H1 (cell line): Measurements from ENCODE around the gene LIMA1. TPM values are rescaled to one million over a fixed set of nuclear protein-coding genes. Genes with fewer than 3 reads are reported as not detected.
A peak's percentile ranks its signal among the peaks of the same experiment; 100 is the strongest.

Experiments used
- FOSL1 ChIP-seq: IDR thresholded peaks from 2 replicates; pipeline ENCODE4 v1.6.1; 2011; ENCODE audit warnings: mild to moderate bottlenecking, low read depth, low read length, moderate library complexity; ENCODE audit not compliant: insufficient read depth
- GTF2F1 ChIP-seq: IDR thresholded peaks from 2 replicates; pipeline ENCODE4 v1.6.1; 2012; ENCODE audit warnings: low read depth, low read length, improper control_type of control experiment, borderline replicate concordance
- NANOG ChIP-seq: IDR thresholded peaks from 2 replicates; pipeline ENCODE4 v1.6.1; 2011; ENCODE audit warnings: low read length, low read depth, mild to moderate bottlenecking, inconsistent platforms; ENCODE audit not compliant: insufficient read depth, poor library complexity, severe bottlenecking
- PHF8 ChIP-seq: fragments of 200-600 bp; sonication (generic); conservative IDR thresholded peaks from 2 replicates; pipeline ENCODE4 v1.7.1; 2012; ENCODE audit warnings: low read depth, mild to moderate bottlenecking, inconsistent platforms, low read length, moderate library complexity
- SUZ12 ChIP-seq: fragments of 200-600 bp; sonication (generic); IDR thresholded peaks from 2 replicates; pipeline ENCODE4 v1.6.1; 2012; ENCODE audit warnings: mild to moderate bottlenecking, inconsistent platforms, low read length, moderate library complexity, mixed read lengths
- TAF7 ChIP-seq: optimal IDR thresholded peaks from 2 replicates; pipeline ENCODE3; 2011; ENCODE audit warnings: low read depth, mild to moderate bottlenecking, inconsistent platforms, low read length, moderate library complexity, borderline replicate concordance
- polyA plus RNA-seq, 7 experiments: library from polyadenylated mRNA; depleted of rRNA in 3 of 7; stranded (reverse) in 5 of 7; unstranded in 2 of 7; fragments of >200 nt in 5 of 7; fragments of 200-250 nt in 2 of 7; gene quantifications; 1 replicate in 5 of 7; 2 replicates in 1 of 7; 4 replicates in 1 of 7; pipeline versions ENCODE4 v1.2.1 to v1.2.3, GENCODE V29; 2011 to 2013; ENCODE audit warnings: missing spikeins in 2 of 7, mixed read lengths in 2 of 7
- total RNA-seq: library from RNA; stranded (reverse); fragmentation: NEBNext Ultra II Directional; extraction: Animal tissue kit (Norgen Biotek cat#: 25700); gene quantifications from 2 replicates; pipeline ENCODE4 v1.2.1, GENCODE V29; 2021
- TF ChIP-seq, protein P1 (sequence below), 3 experiments: IDR thresholded peaks; 1 replicate in 2 of 3; 2 replicates in 1 of 3; pipeline versions ENCODE4 v1.5.1 to v1.6.1; 2011; ENCODE audit warnings: low read length in 3 of 3, mild to moderate bottlenecking in 3 of 3, inconsistent platforms in 2 of 3, low read depth in 1 of 3, moderate library complexity in 1 of 3; ENCODE audit not compliant: insufficient read depth in 1 of 3; ENCODE audit errors: control extremely low read depth in 1 of 3
- TF ChIP-seq, protein P2 (sequence below): IDR thresholded peaks from 2 replicates; pipeline ENCODE4 v1.6.1; 2011; ENCODE audit warnings: low read length, improper control_type of control experiment

Gene LIMA1
- total and polyA plus RNA-seq, 2 of the 8 experiments (the other 6 are each of a cell fraction or from before 2014, with no cell fraction given), result 12.7 to 47.6 TPM

DNA sequence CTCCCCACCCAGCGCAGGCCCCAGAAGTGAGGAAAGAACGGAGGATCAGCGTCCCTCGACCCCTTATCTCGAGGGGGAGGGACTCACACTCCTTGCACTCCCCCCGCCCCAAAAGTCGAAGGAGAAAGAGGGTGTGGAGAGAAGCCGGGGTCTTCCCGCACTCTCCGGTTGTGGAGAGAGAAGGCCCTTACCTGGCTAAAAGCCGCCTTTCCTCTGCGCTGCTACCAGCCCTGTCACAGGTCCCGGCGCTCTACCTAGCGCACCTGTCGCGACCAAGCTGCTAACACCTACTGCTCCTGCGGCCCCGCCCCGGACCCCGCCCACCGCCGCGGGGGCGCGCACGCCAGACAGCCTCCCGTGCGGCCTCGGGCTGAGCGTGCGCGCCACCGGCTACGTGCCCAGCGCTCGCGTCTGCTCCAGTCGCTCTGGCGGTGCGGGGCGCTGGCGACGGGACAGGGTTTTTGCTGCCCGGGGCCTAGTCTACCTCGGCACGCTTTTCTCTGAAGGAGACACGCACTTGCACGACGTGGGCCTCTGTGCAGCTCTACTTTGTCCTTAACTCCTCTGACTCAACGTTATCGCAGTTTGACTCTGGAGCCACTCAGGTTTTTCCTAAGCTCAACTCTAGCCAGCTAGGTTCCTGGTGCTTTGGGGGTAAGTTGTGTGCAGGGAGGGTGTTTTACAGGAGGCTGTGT is at the start of gene LIMA1 (continued):
- TF ChIP-seq GTF2F1 (no peak), PHF8 (peak; percentile 68; the same call in 1 of the 2 replicates), FOSL1 (no peak), TAF7 (peak; percentile 76), NANOG (no peak), SUZ12 (peak; percentile 28; the same call in 1 of the 2 replicates)
- TF ChIP-seq, protein P1, sequence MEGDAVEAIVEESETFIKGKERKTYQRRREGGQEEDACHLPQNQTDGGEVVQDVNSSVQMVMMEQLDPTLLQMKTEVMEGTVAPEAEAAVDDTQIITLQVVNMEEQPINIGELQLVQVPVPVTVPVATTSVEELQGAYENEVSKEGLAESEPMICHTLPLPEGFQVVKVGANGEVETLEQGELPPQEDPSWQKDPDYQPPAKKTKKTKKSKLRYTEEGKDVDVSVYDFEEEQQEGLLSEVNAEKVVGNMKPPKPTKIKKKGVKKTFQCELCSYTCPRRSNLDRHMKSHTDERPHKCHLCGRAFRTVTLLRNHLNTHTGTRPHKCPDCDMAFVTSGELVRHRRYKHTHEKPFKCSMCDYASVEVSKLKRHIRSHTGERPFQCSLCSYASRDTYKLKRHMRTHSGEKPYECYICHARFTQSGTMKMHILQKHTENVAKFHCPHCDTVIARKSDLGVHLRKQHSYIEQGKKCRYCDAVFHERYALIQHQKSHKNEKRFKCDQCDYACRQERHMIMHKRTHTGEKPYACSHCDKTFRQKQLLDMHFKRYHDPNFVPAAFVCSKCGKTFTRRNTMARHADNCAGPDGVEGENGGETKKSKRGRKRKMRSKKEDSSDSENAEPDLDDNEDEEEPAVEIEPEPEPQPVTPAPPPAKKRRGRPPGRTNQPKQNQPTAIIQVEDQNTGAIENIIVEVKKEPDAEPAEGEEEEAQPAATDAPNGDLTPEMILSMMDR (IDR thresholded peaks at IDR 0.05; ENCODE audit: control extremely low read depth in 1 of 3, insufficient read depth in 1 of 3, low read depth in 1 of 3, low read length in 3 of 3), result peak; percentile 29 to 58 (median 39); a peak in 3 of 4 replicates
- TF ChIP-seq, protein P2, sequence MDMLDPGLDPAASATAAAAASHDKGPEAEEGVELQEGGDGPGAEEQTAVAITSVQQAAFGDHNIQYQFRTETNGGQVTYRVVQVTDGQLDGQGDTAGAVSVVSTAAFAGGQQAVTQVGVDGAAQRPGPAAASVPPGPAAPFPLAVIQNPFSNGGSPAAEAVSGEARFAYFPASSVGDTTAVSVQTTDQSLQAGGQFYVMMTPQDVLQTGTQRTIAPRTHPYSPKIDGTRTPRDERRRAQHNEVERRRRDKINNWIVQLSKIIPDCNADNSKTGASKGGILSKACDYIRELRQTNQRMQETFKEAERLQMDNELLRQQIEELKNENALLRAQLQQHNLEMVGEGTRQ, result no peak
